ENCODE data around the gene NLRP10.

DNA sequence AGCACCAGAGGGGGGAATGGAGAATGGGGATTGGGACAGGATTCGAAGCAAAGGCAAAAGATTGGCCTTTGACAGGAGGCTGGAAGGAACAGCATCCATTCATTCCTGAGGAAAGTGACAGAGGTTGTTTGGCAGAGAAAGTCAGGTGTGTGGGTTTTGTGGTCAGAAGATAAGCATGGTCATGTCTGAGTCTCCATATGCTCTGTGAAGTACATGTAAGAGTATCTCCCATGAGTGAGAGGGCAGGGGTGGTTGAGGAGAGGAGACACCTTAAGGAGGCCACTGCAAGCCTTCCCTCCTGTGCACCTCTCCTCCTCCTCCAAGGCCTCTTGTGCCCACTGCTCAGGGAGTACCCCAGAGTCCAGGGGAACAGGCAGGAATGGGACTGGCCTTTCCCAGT lies 1.9 kb upstream of the NLRP10 start:
- TF ChIP-seq, protein P1, sequence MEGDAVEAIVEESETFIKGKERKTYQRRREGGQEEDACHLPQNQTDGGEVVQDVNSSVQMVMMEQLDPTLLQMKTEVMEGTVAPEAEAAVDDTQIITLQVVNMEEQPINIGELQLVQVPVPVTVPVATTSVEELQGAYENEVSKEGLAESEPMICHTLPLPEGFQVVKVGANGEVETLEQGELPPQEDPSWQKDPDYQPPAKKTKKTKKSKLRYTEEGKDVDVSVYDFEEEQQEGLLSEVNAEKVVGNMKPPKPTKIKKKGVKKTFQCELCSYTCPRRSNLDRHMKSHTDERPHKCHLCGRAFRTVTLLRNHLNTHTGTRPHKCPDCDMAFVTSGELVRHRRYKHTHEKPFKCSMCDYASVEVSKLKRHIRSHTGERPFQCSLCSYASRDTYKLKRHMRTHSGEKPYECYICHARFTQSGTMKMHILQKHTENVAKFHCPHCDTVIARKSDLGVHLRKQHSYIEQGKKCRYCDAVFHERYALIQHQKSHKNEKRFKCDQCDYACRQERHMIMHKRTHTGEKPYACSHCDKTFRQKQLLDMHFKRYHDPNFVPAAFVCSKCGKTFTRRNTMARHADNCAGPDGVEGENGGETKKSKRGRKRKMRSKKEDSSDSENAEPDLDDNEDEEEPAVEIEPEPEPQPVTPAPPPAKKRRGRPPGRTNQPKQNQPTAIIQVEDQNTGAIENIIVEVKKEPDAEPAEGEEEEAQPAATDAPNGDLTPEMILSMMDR (IDR thresholded peaks at IDR 0.05), result no peak
- no peak for TF ChIP-seq POLR2A (IDR thresholded peaks at IDR 0.05)
